Subcutaneous adipose tissue (tissue), 4 donors: Measurements from ENCODE around the gene IDNK. TPM values are rescaled to one million over a fixed set of nuclear protein-coding genes. Genes with fewer than 3 reads are reported as not detected.

Experiments used
- CTCF ChIP-seq: fragments of 450-650 bp; IDR thresholded peaks from one replicate; pipeline ENCODE4 v1.5.1; 2016; ENCODE audit warnings: low read depth, mild to moderate bottlenecking, control low read depth, antibody characterized with exemption, moderate library complexity
- small RNA-seq: library from RNA; depleted of rRNA; stranded (forward); fragments of <200 nt; gene quantifications from one replicate; pipeline ENCODE3, GENCODE V24; 2016
- total RNA-seq, 4 donors: library from RNA; depleted of rRNA; stranded (reverse); fragments of >200 nt; gene quantifications; one replicate each; pipeline ENCODE4 v1.1.0, GENCODE V29; 2016

IDNK gene
- total RNA-seq, 4 donors from 2014 or later = 1.3 to 23.6 (median 9.1) TPM

GRCh38 chr9:83691492-83691891 lies 68.5 kb downstream of the IDNK start:
- no peak for TF ChIP-seq CTCF

Small RNAs within 50 kb of the gene (small RNA-seq; reads per million reads assigned to genes)
- gene RNU4-15P = not detected

Other genes with a start within 250 kb of the IDNK start
- gene FRMD3, start 84.7 kb upstream of the IDNK start, total RNA-seq = 10 to 100 TPM; 10.4 to 19.6 (median 16.4) TPM
- 100 to 1,000 TPM; 106 to 138 (median 126) TPM for gene UBQLN1, start 84.8 kb downstream of the IDNK start, total RNA-seq
- 10 to 100 TPM in 3 of 4 donors, 1 to 10 TPM in 1; 9.3 to 17.5 (median 15.9) TPM for gene GKAP1, start 194.6 kb downstream of the IDNK start, total RNA-seq